Ectodermal cell (in vitro differentiated cells): ENCODE data around the gene PRDM4.
"Not testable (repeated sequence)": the region's sequence is repeated elsewhere in the genome, so short reads cannot be mapped to it uniquely, and the experiment has no call there.

Source experiments
- H3K27ac ChIP-seq: 2 replicates; pipeline ENCODE4 v1.7.0; 2013; ENCODE audit warnings: mild to moderate bottlenecking, low read depth, low read length; ENCODE audit not compliant: insufficient read depth, poor library complexity, severe bottlenecking
- H3K27me3 ChIP-seq: 2 replicates; pipeline ENCODE4 v1.7.0; 2013; ENCODE audit warnings: mild to moderate bottlenecking, low read length; ENCODE audit not compliant: insufficient read depth, control insufficient read depth, poor library complexity, severe bottlenecking
- H3K36me3 ChIP-seq: one replicate; pipeline ENCODE4 v1.7.0; 2013; ENCODE audit warnings: low read length; ENCODE audit not compliant: control insufficient read depth, insufficient read depth
- H3K4me1 ChIP-seq: one replicate; pipeline ENCODE4 v1.7.0; 2013; ENCODE audit warnings: low read length; ENCODE audit not compliant: control insufficient read depth, insufficient read depth
- H3K4me3 ChIP-seq: 2 replicates; pipeline ENCODE4 v1.7.0; 2013; ENCODE audit warnings: low read depth, low read length, control low read depth; ENCODE audit not compliant: insufficient read depth
- H3K9me3 ChIP-seq: 2 replicates; pipeline ENCODE4 v1.7.0; 2013; ENCODE audit warnings: mild to moderate bottlenecking, low read length, moderate library complexity; ENCODE audit not compliant: control insufficient read depth
- WGBS, 2 experiments: methylation state at CpG; one replicate each; pipeline ENCODE4 v1.1.7; 2013; ENCODE audit warnings: missing lambda C conversion rate in 2 of 2; 5-methylcytosine and 5-hydroxymethylcytosine counted together

Gene PRDM4

DNA sequence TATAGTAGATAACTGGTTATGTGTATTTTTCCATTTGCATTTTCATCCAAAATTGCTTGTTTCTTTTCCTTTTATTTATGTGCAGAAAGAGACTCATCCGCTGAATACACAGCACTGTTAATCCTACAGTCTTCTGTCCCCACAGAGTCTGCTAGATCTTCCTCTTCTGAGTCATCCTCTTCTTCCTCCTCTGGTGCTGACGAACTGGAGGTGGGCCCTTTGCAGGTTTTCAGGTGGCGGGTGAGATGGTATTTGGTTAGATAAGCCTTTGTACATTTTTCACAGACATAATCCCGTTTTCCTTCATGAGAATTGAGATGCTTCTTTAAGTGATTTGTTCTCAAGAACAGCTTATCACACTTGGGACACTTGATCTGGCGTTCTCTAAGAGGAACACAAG is 26.8 kb downstream of the PRDM4 start:
- Histone ChIP-seq H3K4me3 (no peak overlapping the region), H3K4me1 (no peaks in the 10 kb centered on the region), H3K27ac (no peak overlapping the region), H3K9me3 (no peaks in the 10 kb centered on the region), H3K27me3 (no peaks in the 10 kb centered on the region), H3K36me3 (peaks cover 48% of the 10 kb centered on the region)
- WGBS, 2 experiments, result 94% methylated on average over 5 of the region's 5 CpGs

DNA sequence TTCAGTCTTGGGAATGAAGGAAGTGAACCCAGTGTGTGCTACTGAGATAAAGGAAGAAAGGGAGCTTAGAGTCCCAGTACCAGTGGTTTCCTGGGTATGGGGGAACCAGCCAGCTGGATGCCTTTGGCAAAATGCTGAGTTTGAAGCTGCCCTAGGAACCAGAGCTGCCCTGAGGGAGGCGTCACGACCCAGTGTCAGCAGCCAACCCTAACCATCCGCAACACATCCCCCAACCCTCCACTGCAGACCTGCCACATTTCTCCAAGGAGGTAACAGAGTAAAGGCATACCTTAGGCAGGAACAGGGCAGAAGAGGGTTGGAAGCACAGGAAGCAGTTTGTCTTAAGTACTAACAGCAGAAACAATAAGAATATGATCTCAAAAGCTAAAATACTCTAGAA is 28.6 kb downstream of the PRDM4 start:
- Histone ChIP-seq H3K4me1 (no peaks in the 10 kb centered on the region), H3K9me3 (no peaks in the 10 kb centered on the region), H3K4me3 (no peak overlapping the region), H3K27me3 (no peaks in the 10 kb centered on the region), H3K36me3 (peaks cover 37% of the 10 kb centered on the region), H3K27ac (no peak overlapping the region)
- WGBS, 2 experiments, result 81 to 90% methylated on average over 3 of the region's 3 CpGs

DNA sequence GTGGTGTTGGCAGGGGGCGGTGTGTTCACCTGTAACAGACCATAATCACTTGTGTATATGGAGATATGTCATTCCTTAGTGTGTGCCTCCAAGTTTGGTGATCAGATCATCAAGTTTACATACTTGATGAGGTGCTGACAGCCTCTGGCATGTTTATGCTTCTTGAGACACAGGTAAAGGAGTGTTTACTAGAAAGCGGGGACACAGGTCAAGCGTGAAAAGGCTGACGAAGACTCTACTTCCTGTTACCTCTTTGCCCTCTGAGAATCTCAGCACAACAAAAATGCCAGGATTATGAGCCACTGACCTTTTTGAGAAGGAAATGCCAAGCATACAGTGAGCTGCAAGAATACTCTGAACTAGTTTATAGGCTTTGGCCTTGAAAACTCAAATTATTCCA is 29.6 kb downstream of the PRDM4 start:
- Histone ChIP-seq H3K36me3 (peaks cover 27% of the 10 kb centered on the region), H3K4me3 (no peak overlapping the region), H3K9me3 (no peaks in the 10 kb centered on the region), H3K27ac (no peak overlapping the region), H3K4me1 (no peaks in the 10 kb centered on the region), H3K27me3 (no peaks in the 10 kb centered on the region)
- WGBS, 2 experiments, result 90 to 92% methylated on average over 4 of the region's 4 CpGs

GRCh38 chr12:107730618-107731341 is 30.2 kb downstream of the PRDM4 start:
- WGBS, 2 experiments, result 88 to 96% methylated on average over 4 of the region's 4 CpGs

DNA sequence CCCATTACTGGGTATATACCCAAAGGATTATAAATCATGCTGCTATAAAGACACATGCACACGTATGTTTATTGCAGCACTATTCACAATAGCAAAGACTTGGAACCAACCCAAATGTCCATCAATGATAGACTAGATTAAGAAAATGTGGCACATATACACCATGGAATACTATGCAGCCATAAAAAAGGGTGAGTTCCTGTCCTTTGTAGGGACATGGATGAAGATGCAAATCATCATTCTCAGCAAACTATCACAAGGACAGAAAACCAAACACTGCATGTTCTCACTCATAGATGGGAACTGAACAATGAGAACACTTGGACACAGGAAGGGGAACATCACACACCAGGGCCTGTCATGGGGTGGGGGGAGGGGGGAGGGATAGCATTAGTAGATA is 33.2 kb downstream of the PRDM4 start:
- not testable (repeated sequence) for H3K27me3 ChIP-seq, H3K9me3 ChIP-seq, H3K27ac ChIP-seq, H3K4me3 ChIP-seq, H3K4me1 ChIP-seq, H3K36me3 ChIP-seq
- WGBS, 2 experiments, result no CpG with 5 or more reads among the region's 1 CpG

More at GRCh38 chr12:107730618-107731341, 30.2 kb downstream of the PRDM4 start:
- H3K27me3 ChIP-seq, result no peaks in the 10 kb centered on the region
- H3K36me3 ChIP-seq, result peaks cover 21% of the 10 kb centered on the region
- no peaks in the 10 kb centered on the region for H3K9me3 ChIP-seq
- H3K27ac ChIP-seq, result no peak overlapping the region
- no peak overlapping the region for H3K4me3 ChIP-seq
- no peaks in the 10 kb centered on the region for H3K4me1 ChIP-seq

DNA sequence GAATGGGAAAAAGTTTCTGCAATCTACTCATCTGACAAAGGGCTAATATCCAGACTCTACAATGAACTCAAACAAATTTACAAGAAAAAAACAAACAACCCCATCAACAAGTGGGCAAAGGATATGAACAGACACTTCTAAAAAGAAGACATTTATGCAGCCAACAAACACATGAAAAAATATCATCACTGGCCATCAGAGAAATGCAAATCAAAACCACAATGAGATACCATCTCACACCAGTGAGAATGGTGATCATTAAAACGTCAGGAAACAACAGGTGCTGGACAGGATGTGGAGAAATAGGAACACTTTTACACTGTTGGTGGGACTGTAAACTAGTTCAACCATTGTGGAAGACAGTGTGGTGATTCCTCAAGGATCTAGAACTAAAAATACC is 33.6 kb downstream of the PRDM4 start:
- not testable (repeated sequence) for H3K9me3 ChIP-seq, H3K4me3 ChIP-seq, H3K27me3 ChIP-seq, H3K27ac ChIP-seq, H3K36me3 ChIP-seq, H3K4me1 ChIP-seq
- WGBS, 2 experiments, result 100% methylated on average over 1 of the region's 1 CpG; no CpG with 5 or more reads in 1 of the 2 experiments

DNA sequence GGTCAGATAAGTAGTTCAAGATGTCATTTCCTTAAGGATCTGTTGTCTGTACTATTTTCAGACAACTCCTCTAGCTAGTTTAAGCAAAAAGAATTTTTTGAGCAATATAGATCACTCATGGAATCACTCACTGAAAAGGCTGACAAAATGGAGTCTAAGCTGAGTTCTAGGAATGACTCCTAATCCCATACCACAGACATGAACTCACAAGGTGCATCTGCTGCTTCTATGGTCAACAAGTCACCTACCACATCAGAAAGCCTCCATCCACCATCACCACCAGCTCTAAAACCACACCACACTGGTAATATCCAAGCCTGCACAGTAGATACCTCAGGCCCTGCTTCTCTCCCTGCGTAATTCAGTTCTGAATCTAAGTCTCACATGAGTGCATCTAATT is 42.3 kb downstream of the PRDM4 start:
- Histone ChIP-seq H3K27me3 (no peaks in the 10 kb centered on the region), H3K4me3 (no peak overlapping the region), H3K27ac (no peak overlapping the region), H3K4me1 (no peaks in the 10 kb centered on the region), H3K9me3 (no peaks in the 10 kb centered on the region), H3K36me3 (no peaks in the 10 kb centered on the region)
- WGBS, 2 experiments, result 100% methylated on average over 1 of the region's 1 CpG

DNA sequence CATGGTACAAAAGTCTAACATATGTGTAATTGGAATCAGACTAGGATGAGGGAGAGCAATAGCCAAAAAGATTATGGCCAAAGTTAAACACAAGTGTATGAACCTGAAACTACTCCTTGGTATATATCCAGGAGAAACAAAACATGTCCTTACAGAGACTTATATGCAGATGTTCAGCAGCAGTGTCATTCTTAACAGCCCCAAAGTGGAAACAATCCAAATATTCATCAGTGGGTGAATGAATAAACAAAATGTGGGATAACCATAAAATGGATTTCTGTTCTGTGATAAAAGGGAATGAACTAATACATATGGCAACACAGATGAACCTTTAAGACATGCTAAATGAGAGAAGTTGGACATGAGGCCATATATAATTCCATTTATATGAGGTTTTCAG is 45.2 kb downstream of the PRDM4 start:
- peaks cover 7% of the 10 kb centered on the region for H3K36me3 ChIP-seq
- no peaks in the 10 kb centered on the region for H3K4me1 ChIP-seq
- H3K27me3 ChIP-seq, result no peaks in the 10 kb centered on the region
- H3K4me3 ChIP-seq, result no peak overlapping the region
- no peaks in the 10 kb centered on the region for H3K9me3 ChIP-seq
- H3K27ac ChIP-seq, result no peak overlapping the region

GRCh38 chr12:107705522-107705921 is 55.4 kb downstream of the PRDM4 start:
- 94 to 97% methylated on average over 4 of the region's 5 CpGs for WGBS, 2 experiments
- not testable (repeated sequence) for H3K4me3 ChIP-seq, H3K4me1 ChIP-seq, H3K27ac ChIP-seq, H3K27me3 ChIP-seq, H3K9me3 ChIP-seq
- peaks cover 44% of the 10 kb centered on the region for H3K36me3 ChIP-seq

DNA sequence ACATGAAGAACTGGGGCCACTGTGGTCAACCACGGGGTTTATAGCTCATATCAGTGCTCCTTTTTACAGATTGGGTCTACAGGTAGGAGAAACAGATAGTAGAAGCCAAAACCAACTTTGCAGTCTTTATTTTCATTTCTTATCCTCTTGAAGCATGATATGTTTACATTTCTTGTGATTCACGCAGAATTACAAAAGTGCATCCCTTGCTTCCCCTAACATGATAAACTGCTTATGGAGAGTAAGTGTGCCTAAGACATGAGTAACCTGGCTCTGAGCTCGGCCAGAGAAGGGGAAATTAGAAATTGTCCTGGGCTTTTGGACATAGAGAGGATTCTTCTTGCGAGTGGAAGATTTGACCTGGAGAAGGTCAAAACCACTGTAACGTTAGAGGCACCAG is 56.9 kb downstream of the PRDM4 start:
- H3K4me1 ChIP-seq, result no peaks in the 10 kb centered on the region
- peaks cover 9% of the 10 kb centered on the region for H3K9me3 ChIP-seq
- no peaks in the 10 kb centered on the region for H3K27me3 ChIP-seq
- WGBS, 2 experiments, result 95% methylated on average over 5 of the region's 5 CpGs
- no peak overlapping the region for H3K27ac ChIP-seq
- H3K4me3 ChIP-seq, result no peak overlapping the region
- peaks cover 47% of the 10 kb centered on the region for H3K36me3 ChIP-seq

DNA sequence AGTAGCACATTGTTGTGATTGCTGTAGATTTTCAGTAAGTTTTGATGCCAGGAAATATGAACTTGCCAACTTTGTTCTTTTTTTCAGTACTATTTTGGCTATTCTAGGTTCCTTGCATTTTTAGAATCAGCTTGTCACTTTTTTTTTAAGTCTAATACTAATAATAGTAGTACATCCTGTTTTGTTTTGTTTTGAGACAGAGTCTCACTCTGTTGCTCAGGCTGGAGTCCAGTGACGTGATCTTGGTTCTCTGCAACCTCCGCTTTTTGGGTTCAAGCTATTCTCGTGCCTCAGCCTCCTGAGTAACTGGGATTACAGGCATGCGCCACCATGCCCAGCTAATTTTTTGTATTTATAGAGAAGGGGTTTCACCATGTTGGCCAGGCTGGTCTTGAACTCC is 58.8 kb downstream of the PRDM4 start:
- Histone ChIP-seq H3K4me3 (no peak overlapping the region), H3K36me3 (peaks cover 57% of the 10 kb centered on the region), H3K27ac (no peak overlapping the region), H3K9me3 (peaks cover 9% of the 10 kb centered on the region), H3K27me3 (no peaks in the 10 kb centered on the region), H3K4me1 (no peaks in the 10 kb centered on the region)
- 86 to 97% methylated on average over 4 of the region's 4 CpGs for WGBS, 2 experiments
